Measurements from ENCODE around the gene NRCAM.

- TF ChIP-seq POLR2AphosphoS5 (IDR thresholded peaks at IDR 0.05; ENCODE audit: insufficient read depth in 1 of 2, low read depth in 1 of 2) (no peak), POLR2A (IDR thresholded peaks at IDR 0.05) (no peak)
Measured at GRCh38 chr7:108164342-108164741, 291.9 kb downstream of the NRCAM start.

All from vagina (tissue), 2 donors.